Parathyroid adenoma (tissue), 2 donors: Measurements from ENCODE around the gene ABCC11.
A peak's percentile ranks its signal among the peaks of the same experiment; 100 is the strongest.

Experiments used
- H2AFZ ChIP-seq: fragments of 300-600 bp; sonication (generic); one replicate; pipeline ENCODE4 v1.7.0; 2017; ENCODE audit warnings: antibody characterized with exemption, mild to moderate bottlenecking
- H3K27ac ChIP-seq: fragments of 300-600 bp; sonication (generic); one replicate; pipeline ENCODE4 v1.7.0; 2017
- H3K27me3 ChIP-seq: fragments of 300-600 bp; sonication (generic); one replicate; pipeline ENCODE4 v1.7.0; 2017; ENCODE audit warnings: low read length; ENCODE audit not compliant: control insufficient read depth, insufficient read depth
- H3K36me3 ChIP-seq: fragments of 300-600 bp; sonication (generic); one replicate; pipeline ENCODE4 v1.7.0; 2017; ENCODE audit warnings: low read length; ENCODE audit not compliant: control insufficient read depth, insufficient read depth
- H3K4me1 ChIP-seq: fragments of 300-600 bp; sonication (generic); one replicate; pipeline ENCODE4 v1.7.0; 2017; ENCODE audit warnings: control low read depth
- H3K4me2 ChIP-seq: fragments of 300-600 bp; sonication (generic); one replicate; pipeline ENCODE4 v1.7.0; 2017; ENCODE audit warnings: low read length
- H3K4me3 ChIP-seq: fragments of 300-600 bp; sonication (generic); one replicate; pipeline ENCODE4 v1.7.0; 2017; ENCODE audit warnings: low read depth, low read length
- H3K79me2 ChIP-seq: fragments of 300-600 bp; sonication (generic); one replicate; pipeline ENCODE4 v1.7.0; 2017; ENCODE audit warnings: control low read depth
- H3K9ac ChIP-seq: fragments of 300-600 bp; sonication (generic); one replicate; pipeline ENCODE4 v1.7.0; 2017; ENCODE audit warnings: mild to moderate bottlenecking
- H3K9me3 ChIP-seq: fragments of 300-600 bp; sonication (generic); one replicate; pipeline ENCODE4 v1.7.0; 2017; ENCODE audit warnings: low read length; ENCODE audit not compliant: control insufficient read depth
- CTCF ChIP-seq: fragments of 300-600 bp; sonication (generic); IDR thresholded peaks from one replicate; pipeline ENCODE4 v1.7.0; 2017; ENCODE audit warnings: antibody characterized with exemption, mild to moderate bottlenecking
- donor health status: primary hyperparathyroidism.

Gene ABCC11

DNA sequence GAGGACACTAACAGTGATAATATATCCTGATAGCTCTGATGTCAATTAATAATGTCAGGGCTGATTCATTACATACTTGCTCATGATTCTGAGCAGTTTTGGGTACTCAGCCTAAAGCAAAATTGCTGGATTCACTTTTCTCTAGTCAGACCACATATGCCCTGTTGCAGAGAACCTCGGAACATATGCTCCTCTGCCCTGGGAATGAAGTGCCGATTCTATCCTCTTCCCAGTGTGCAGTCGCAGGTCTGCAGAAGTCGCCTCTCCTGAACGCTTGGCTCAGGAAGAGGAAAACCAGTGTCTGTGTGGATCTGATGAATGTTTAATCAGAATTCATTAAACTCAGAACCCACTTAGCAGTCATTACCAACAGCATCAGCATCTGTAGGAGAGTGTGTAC lies 126.1 kb downstream of the ABCC11 start:
- H3K4me2 ChIP-seq = no peak overlapping the region
- no peaks in the 10 kb centered on the region for H3K27me3 ChIP-seq
- no peak overlapping the region for H3K27ac ChIP-seq
- H3K4me3 ChIP-seq = no peak overlapping the region
- no peak overlapping the region for H2AFZ ChIP-seq
- H3K9ac ChIP-seq = no peak overlapping the region
- TF ChIP-seq CTCF = no peak
- H3K79me2 ChIP-seq = no peaks in the 10 kb centered on the region
- no peaks in the 10 kb centered on the region for H3K4me1 ChIP-seq
- H3K36me3 ChIP-seq = no peaks in the 10 kb centered on the region
- H3K9me3 ChIP-seq = no peaks in the 10 kb centered on the region

- Histone ChIP-seq H3K27me3 (no peaks in the 10 kb centered on the region), H3K4me1 (no peaks in the 10 kb centered on the region), H3K79me2 (no peaks in the 10 kb centered on the region), H3K9me3 (no peaks in the 10 kb centered on the region), H3K36me3 (no peaks in the 10 kb centered on the region), H3K27ac (no peak overlapping the region), H3K9ac (no peak overlapping the region), H3K4me2 (no peak overlapping the region), H3K4me3 (no peak overlapping the region), H2AFZ (no peak overlapping the region)
- TF ChIP-seq CTCF = no peak
Observed at GRCh38 chr16:48118841-48119240, 128.5 kb downstream of the ABCC11 start.

GRCh38 chr16:48117217-48118105 lies 129.9 kb downstream of the ABCC11 start:
- Histone ChIP-seq H3K79me2 (no peaks in the 10 kb centered on the region), H3K36me3 (no peaks in the 10 kb centered on the region), H3K4me1 (no peaks in the 10 kb centered on the region), H3K9ac (no peak overlapping the region), H3K4me3 (no peak overlapping the region), H3K4me2 (no peak overlapping the region), H2AFZ (no peak overlapping the region), H3K27ac (no peak overlapping the region), H3K27me3 (no peaks in the 10 kb centered on the region), H3K9me3 (no peaks in the 10 kb centered on the region)
- peak; percentile 41 for TF ChIP-seq CTCF
